Activated B cell treated with CpG ODN at 0.5 μM for 24 hours (primary cell): ENCODE measurements around the gene HNRNPM. TPM values are rescaled to one million over a fixed set of nuclear protein-coding genes. Genes with fewer than 3 reads are reported as not detected.
"Not testable (repeated sequence)": the region's sequence is repeated elsewhere in the genome, so short reads cannot be mapped to it uniquely, and the experiment has no call there.

Source experiments
- ATAC-seq: fragments of 200-7000 bp; cut with Tn5 transposase; one replicate; pipeline ENCODE4 v1.10.0; 2021; ENCODE audit warnings: low read depth, mild to moderate bottlenecking, moderate library complexity
- CTCF ChIA-PET: fragments of 350-600 bp; sonication (Branson Sonifier 250); formaldehyde crosslinking; loops from one replicate; lab custom pipeline; 2021; ENCODE audit warnings: antibody characterized with exemption; lab: Charles Lee
- POLR2A ChIA-PET: fragments of 350-600 bp; sonication (Branson Sonifier 250); formaldehyde crosslinking; loops from one replicate; lab custom pipeline; 2021; ENCODE audit warnings: antibody characterized with exemption; lab: Charles Lee
- DNase-seq: peaks from one replicate; pipeline ENCODE4 v3.0.0; 2022
- H3K27ac Mint-ChIP-seq: one replicate; pipeline ENCODE4 v1.8.0; 2020; ENCODE audit warnings: mixed read lengths
- H3K27me3 Mint-ChIP-seq: one replicate; pipeline ENCODE4 v1.8.0; 2021; ENCODE audit warnings: mixed read lengths
- H3K36me3 Mint-ChIP-seq: one replicate; pipeline ENCODE4 v1.8.0; 2021; ENCODE audit warnings: low read depth, mixed read lengths
- H3K4me1 Mint-ChIP-seq: one replicate; pipeline ENCODE4 v1.8.0; 2021; ENCODE audit warnings: mixed read lengths
- H3K4me3 Mint-ChIP-seq: one replicate; pipeline ENCODE4 v1.8.0; 2020; ENCODE audit warnings: mild to moderate bottlenecking, mixed read lengths
- H3K9me3 Mint-ChIP-seq: one replicate; pipeline ENCODE4 v1.8.0; 2020; ENCODE audit warnings: mixed read lengths
- CTCF ChIP-seq: fragments of 200-600 bp; IDR thresholded peaks from one replicate; pipeline ENCODE4 v1.8.0; 2022; ENCODE audit warnings: antibody characterized with exemption, mild to moderate bottlenecking
- intact Hi-C: fragments of 100-400 bp; cut with micrococcal nuclease; formaldehyde crosslinking; loops from one replicate; pipeline ENCODE4 v1.15.1; 2024
- total RNA-seq: library from RNA; stranded (reverse); gene quantifications from 2 replicates; pipeline ENCODE4 v1.2.3, GENCODE V29; 2022

HNRNPM gene
- total RNA-seq, 1 donor from 2014 or later: 282 TPM

GRCh38 chr19:8416796-8417195, 28.0 kb upstream of the HNRNPM start:
- H3K27ac Mint-ChIP-seq: no peak overlapping the region
- intact Hi-C loops: no loop called here
- CTCF ChIA-PET: no interaction called here
- H3K27me3 Mint-ChIP-seq: no peaks in the 10 kb centered on the region
- POLR2A ChIA-PET: interaction anchor here (0.6 to 0.7 kb wide), 2 partner anchors 93 to 99 kb away, joined by 3 to 5 read pairs; no protein-coding TSS in a partner anchor
- DNase-seq (no peak), ATAC-seq (no peak)
- peaks cover 6% of the 10 kb centered on the region for H3K4me1 Mint-ChIP-seq
- TF ChIP-seq CTCF: no peak
- no peak overlapping the region for H3K4me3 Mint-ChIP-seq
- H3K9me3 Mint-ChIP-seq: no peaks in the 10 kb centered on the region
- H3K36me3 Mint-ChIP-seq: peaks cover under 1% of the 10 kb centered on the region

DNA sequence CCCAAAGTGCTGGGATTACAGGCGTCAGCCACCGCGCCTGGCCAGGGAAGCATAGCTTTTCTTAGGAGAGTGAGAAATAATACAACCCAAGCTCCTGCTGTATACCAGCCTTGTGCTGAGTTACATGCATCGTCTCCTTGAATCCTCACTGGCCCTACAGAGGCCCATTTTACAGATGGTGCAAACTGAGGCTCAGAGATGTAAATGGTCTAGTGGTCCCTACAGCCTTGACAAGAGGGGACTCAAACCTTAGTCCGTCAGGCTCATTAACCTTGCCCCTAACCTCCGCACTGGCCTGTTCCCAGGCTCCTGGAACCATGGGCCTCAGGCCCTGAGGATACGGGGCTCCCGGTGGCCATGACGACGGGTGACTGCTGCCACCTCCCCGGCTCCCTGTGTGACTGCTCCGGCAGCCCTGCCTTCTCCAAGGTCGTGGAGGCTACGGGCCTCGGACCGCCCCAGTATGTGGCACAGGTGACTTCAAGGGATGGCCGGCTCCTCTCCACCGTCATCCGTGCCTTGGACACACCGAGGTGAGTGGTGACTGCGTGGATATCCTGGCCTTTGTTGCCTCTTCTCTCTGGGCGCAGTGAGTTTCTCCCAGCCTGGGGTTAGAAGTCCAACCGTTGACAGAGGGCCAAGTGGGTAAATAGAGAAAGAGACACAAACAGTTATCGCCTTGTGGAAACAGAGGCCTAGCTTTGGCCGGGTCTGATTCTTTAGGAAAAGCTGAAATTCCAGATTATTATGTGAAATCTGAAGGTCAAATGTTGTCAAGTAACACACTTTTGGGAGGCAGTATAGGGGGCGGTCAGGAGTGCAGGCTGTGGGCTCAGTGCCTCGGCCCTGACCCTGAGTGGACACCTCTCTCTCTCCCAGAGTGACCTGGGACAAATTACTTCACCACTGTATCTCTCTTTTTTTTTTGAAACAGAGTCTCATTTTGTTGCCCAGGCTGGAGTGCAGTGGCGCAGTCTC, 23.0 kb upstream of the HNRNPM start:
- ChIA-PET CTCF (no interaction called here), POLR2A (interaction anchor here (1.2 kb wide), 1 partner anchor 23 kb away, joined by 3 read pairs; the partner anchor contains the start of gene HNRNPM)
- intact Hi-C loops: no loop called here
- DNase-seq: no peak
- no peaks in the 10 kb centered on the region for H3K4me1 Mint-ChIP-seq
- no peak for ATAC-seq
- peaks cover 15% of the 10 kb centered on the region for H3K36me3 Mint-ChIP-seq
- H3K9me3 Mint-ChIP-seq: no peaks in the 10 kb centered on the region
- H3K27me3 Mint-ChIP-seq: no peaks in the 10 kb centered on the region
- H3K4me3 Mint-ChIP-seq: no peak overlapping the region
- no peak overlapping the region for H3K27ac Mint-ChIP-seq
- TF ChIP-seq CTCF: no peak

DNA sequence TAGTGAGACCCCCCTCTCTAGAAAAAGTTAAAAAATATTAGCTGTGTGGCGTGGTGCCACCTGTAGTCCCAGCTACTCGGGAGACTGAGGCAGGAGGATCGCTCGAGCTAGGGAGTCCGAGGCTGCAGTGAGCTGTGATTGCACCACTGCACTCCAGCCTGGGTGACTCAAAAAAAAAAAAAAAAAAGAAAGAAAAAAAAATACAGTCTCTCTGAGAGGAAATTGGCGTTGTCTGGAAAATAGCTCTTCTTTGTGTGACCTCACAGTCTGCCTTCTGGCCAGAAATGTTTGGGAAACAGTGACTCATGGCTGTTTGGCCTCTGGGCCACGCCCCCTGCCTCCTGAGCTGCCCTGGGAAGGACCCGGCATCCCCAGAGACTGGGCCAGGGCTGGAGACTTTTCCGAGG, 21.0 kb upstream of the HNRNPM start:
- ChIA-PET CTCF (no interaction called here), POLR2A (interaction anchor here (0.7 to 1.1 kb wide), 2 partner anchors 20 to 182 kb away, joined by 4 to 6 read pairs; no protein-coding TSS in a partner anchor)
- Mint-ChIP-seq H3K9me3 (no peaks in the 10 kb centered on the region), H3K27me3 (no peaks in the 10 kb centered on the region), H3K4me3 (no peak overlapping the region), H3K4me1 (no peaks in the 10 kb centered on the region), H3K27ac (no peak overlapping the region), H3K36me3 (peaks cover 20% of the 10 kb centered on the region)
- TF ChIP-seq CTCF: no peak
- ATAC-seq (no peak), DNase-seq (no peak)
- intact Hi-C loops: no loop called here

DNA sequence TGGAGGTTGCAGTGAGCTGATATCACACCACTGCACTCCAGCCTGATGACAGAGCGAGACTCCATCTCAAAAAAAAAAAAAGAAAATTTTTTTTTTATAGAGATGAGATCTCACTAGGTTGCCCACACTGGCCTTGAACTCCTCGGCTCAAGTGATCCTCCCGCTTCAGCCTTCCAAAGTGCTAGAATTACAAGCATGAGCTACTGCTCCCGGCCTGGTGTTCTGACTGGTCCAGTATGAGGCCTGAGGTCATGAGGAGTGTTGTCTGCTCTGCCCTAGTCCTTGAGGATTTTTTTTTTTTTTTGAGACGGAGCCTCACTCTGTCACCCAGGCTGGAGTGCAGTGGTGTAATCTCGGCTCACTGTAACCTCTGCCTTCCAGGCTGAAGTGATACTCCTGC, 19.4 kb upstream of the HNRNPM start:
- intact Hi-C loops, H3K27me3 Mint-ChIP-seq, DNase-seq, H3K4me1 Mint-ChIP-seq, POLR2A ChIA-PET, H3K27ac Mint-ChIP-seq, ATAC-seq, CTCF ChIA-PET, H3K9me3 Mint-ChIP-seq, H3K4me3 Mint-ChIP-seq: not testable (repeated sequence)
- peaks cover 24% of the 10 kb centered on the region for H3K36me3 Mint-ChIP-seq

DNA sequence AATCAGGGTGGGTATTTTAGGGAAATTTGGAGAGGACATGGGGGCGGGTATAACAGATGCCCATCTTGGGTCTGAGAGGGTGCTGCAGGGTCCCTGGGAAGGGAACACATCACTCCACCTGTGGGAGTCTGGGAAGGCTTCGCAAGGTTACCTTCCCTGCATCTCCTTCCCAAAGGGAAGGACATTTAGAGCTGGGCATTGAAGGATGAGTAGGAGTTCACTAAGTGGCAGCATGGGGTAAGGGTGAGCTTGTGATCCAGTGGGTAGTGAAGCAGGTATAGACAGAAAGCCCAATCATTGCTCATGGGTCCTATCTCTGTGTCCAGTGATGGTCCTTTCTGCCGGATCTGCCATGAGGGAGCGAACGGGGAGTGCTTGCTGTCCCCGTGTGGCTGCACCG, 18.5 kb upstream of the HNRNPM start:
- no peak for DNase-seq
- Mint-ChIP-seq H3K36me3 (peaks cover 28% of the 10 kb centered on the region), H3K27ac (no peak overlapping the region), H3K27me3 (no peaks in the 10 kb centered on the region), H3K4me1 (no peaks in the 10 kb centered on the region), H3K9me3 (no peaks in the 10 kb centered on the region), H3K4me3 (no peak overlapping the region)
- POLR2A ChIA-PET: no interaction called here
- no peak for TF ChIP-seq CTCF
- ATAC-seq: no peak
- intact Hi-C loops: no loop called here
- CTCF ChIA-PET: no interaction called here
